GM18907 (cell line): ENCODE data around the gene SLC25A45.
A peak's percentile ranks its signal among the peaks of the same experiment; 100 is the strongest.
"Not testable (repeated sequence)": the region's sequence is repeated elsewhere in the genome, so short reads cannot be mapped to it uniquely, and the experiment has no call there.

Source experiments
- ATAC-seq: cut with Tn5 transposase; IDR thresholded peaks from one replicate; pipeline ENCODE4 v1.9.1; 2021; ENCODE audit warnings: mild to moderate bottlenecking, moderate library complexity; ENCODE audit not compliant: unreplicated experiment

Gene SLC25A45

GRCh38 chr11:65421794-65422632 is 39.6 kb upstream of the SLC25A45 start:
- no peak for ATAC-seq

GRCh38 chr11:65420979-65421793 is 38.7 kb upstream of the SLC25A45 start:
- ATAC-seq, result peak; percentile 16

GRCh38 chr11:65420506-65420905 is 38.1 kb upstream of the SLC25A45 start:
- ATAC-seq, result no peak

GRCh38 chr11:65419772-65420481 is 37.5 kb upstream of the SLC25A45 start:
- no peak for ATAC-seq

- ATAC-seq, result no peak
Measured at GRCh38 chr11:65419460-65419771, 37.0 kb upstream of the SLC25A45 start.

- ATAC-seq, result peak; percentile 48
Measured at GRCh38 chr11:65418681-65419459, 36.4 kb upstream of the SLC25A45 start.

DNA sequence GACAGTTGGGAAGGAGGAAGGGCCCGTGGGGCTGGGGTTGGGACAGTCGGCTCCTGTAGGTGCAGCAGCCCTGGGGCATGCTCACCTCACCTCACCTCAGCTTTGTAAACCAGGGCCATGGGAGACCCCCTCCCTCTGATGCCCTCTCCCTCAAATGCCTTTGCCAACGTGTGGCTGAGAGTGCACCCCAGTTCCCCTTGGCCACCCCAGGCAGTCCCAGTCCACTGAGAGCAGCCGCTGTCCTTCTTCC is 35.9 kb upstream of the SLC25A45 start:
- peak; percentile 0 for ATAC-seq

DNA sequence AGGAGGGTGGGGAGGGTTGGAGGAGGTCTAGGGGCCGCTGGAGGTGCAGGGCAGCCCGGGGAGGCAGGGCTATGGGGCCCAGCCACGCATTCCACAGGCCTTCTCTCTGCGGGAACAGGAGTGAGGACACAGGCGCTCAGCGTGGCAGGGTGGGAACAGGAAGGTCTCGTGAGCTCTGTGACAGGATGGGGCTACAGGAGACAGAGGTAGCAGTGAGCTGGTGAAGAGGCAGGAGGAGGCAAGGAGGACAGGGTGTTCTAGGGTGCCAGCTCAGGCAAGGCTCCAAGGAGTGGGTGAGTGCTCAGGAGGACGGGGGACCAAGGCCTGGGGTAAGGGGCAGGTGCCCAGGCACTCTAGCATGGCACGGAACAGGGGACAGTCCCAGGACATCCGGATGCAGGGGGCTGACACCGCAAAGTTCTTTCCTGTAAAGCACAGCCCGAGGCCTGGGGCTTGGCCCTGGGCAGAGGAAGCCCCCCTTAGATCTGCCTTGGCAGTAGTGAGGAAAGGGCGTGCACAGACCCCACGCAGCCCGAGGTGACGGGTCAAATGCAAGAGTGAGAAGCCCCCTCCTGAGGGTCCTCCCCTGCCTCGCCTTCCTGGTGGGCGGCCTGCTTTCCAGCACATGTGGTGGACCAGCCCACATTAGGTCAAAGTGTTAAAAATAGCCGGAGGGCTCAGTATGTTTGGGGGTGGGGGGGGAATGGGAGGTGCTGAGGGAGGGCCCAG is 35.4 kb upstream of the SLC25A45 start:
- ATAC-seq, result no peak

DNA sequence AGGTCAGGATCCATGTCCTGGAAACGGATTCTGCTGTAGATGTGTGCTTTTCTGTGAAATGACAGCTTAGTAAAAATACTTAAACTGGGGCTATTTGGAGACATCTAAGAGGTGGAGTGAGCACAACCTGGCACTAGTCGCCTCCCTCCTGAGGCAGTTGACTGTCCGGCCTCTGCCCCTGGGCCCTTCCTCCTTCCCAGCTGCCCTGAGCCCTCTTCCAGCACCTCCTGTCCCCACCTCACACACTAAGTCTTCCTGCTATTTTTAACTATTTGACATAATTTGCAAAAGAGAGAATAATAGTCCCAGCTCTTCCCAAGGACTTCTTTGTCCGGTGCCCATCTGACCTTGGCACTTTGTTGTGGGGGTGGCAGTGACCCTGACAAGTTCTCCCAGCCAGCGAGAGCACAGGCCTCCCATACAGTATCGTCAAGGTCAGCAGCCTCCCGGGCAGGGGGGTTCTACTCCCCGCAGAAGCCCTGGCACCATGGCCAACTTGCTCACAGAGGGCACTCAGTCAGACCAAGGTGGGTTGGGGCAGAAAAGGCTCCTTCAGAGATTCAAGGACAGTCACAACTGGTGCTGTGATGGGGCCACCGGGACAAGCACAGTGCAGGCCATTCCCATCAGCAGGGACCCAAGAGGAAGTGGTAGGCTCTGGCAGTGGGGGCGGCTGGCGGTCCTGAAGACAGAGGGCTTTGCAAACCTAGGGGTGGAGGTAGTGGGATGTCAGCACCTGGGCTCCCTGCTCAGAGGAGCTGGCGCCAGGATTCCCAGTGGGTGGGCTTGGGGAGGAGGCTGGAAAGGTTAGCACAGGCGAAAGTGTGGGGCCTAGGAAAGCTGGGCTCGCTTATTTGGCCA is 34.6 kb upstream of the SLC25A45 start:
- no peak for ATAC-seq

DNA sequence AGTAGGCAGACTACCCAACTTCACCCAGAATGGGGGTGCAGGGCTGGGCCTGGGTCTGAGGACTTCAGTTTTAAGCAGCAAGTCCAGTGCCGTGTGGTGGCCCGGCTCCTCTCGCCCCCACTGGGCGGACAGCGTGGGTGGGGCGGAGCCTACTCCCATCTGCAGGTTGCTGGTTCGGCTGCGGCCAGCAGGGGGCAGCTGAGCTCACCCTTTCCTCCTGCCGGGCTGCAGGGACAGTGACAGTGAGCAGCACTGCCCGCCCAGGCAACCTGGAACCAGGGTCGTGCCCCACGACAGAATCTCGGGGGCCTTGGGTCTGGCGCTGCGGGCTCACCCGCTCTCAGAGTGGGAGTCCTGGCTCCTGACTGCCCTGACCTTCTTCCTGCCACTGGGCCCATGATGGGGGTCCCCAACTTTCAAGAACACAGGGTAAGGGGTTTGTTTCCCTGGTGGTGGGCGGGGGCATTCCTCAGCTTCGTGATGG is 33.9 kb upstream of the SLC25A45 start:
- peak; percentile 29 for ATAC-seq

GRCh38 chr11:65415499-65416340 is 33.3 kb upstream of the SLC25A45 start:
- no peak for ATAC-seq

GRCh38 chr11:65414776-65415498 is 32.5 kb upstream of the SLC25A45 start:
- ATAC-seq, result no peak

- not testable (repeated sequence) for ATAC-seq
Measured at GRCh38 chr11:65413077-65413664, 30.7 kb upstream of the SLC25A45 start.

- no peak for ATAC-seq
Measured at GRCh38 chr11:65412271-65413076, 30.0 kb upstream of the SLC25A45 start.

GRCh38 chr11:65411681-65412070 is 29.2 kb upstream of the SLC25A45 start:
- no peak for ATAC-seq

DNA sequence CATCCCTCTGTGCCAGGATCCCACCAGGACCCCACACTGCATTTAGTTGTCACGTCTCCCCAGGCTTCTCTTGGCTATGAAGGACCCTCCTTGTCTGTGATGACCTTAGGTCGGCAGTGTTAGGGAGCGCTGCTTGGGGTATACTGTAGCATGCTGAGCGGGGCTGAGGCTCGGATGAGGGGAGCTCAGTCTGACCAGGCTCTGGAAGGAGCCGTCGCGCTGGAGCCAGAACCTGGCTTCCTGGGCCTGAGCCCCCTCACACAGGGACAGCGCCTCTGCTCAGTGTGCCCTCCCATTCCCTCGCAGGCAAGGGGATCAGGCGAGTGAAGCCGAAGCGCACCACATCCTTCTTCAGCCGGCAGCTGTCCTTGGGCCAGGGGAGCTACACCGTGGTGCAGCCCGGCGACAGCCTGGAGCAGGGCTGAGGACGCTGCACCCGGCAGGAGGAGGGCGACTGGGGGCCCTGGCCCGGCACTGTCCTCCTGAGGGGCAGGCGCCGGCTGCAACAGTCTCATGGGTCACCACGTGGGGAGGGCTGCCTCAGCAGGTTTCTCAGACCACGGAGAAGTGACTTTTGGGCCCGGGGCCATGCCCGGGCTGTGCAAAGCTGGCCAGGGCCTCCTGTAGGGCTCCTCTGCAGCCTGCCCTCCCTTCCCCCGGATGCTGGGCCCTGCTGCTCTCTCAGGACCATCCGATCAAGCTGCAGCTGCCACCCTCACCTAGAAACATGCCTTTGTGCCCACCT is 28.7 kb upstream of the SLC25A45 start:
- ATAC-seq, result no peak
